Stimulated activated CD8-positive, alpha-beta memory T cell treated with anti-CD3 and anti-CD28 coated beads, Interleukin-4, amount 100 ng/mL, for 1 hour (primary cell): ENCODE measurements around the gene MICAL2.

Source experiments
- DNase-seq, 2 donors: peaks; one replicate each; pipeline ENCODE4 v3.0.0-alpha.2; 2020; ENCODE audit warnings: low read depth in 2 of 2, low spot score in 1 of 2

MICAL2 gene

GRCh38 chr11:12295943-12296342 lies 185.6 kb downstream of the MICAL2 start:
- DNase-seq, result no peak

DNA sequence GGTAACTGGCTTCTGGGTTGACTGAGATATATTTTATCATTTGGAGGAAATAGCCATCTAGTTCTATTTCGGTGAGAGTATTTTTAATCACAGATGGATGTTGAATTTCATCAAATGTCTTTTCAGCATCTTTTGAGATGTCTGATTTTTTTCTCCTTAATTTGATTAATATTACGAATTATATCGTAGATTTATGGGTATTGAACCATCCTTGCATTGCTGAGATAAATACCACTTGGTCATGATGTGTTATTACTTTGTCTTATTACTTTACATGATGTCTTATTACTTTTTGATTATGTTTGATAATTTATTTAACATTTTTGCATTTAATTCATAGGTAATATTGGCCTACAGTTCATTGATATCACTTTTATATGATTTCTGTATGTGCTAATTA lies 188.2 kb downstream of the MICAL2 start:
- no peak for DNase-seq

GRCh38 chr11:12301379-12301778 lies 191.0 kb downstream of the MICAL2 start:
- DNase-seq, result no peak

- no peak for DNase-seq
Observed at GRCh38 chr11:12303421-12304149, 193.2 kb downstream of the MICAL2 start.

GRCh38 chr11:12306830-12307229 lies 196.4 kb downstream of the MICAL2 start:
- DNase-seq, result no peak

DNA sequence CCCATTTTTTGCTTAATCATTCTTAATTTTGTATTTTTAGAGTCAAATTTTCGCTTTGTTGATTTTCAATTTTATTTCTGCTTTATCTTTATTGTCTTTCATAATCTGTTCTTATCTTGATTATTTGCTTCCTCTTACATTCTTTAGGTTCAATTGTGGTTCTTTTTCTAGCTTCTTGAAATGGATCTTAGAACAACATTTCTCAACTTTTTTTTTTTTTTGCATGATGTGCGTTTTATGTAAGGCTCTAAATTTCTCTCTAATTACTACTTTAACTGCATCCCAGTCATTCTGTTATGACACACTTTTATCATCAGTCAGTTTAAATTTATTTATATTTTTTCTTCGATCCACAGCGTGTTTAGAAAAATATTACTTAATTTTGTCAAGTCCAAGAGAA lies 201.7 kb downstream of the MICAL2 start:
- no peak for DNase-seq
